Measurements from ENCODE around the gene PLRG1.

DNA sequence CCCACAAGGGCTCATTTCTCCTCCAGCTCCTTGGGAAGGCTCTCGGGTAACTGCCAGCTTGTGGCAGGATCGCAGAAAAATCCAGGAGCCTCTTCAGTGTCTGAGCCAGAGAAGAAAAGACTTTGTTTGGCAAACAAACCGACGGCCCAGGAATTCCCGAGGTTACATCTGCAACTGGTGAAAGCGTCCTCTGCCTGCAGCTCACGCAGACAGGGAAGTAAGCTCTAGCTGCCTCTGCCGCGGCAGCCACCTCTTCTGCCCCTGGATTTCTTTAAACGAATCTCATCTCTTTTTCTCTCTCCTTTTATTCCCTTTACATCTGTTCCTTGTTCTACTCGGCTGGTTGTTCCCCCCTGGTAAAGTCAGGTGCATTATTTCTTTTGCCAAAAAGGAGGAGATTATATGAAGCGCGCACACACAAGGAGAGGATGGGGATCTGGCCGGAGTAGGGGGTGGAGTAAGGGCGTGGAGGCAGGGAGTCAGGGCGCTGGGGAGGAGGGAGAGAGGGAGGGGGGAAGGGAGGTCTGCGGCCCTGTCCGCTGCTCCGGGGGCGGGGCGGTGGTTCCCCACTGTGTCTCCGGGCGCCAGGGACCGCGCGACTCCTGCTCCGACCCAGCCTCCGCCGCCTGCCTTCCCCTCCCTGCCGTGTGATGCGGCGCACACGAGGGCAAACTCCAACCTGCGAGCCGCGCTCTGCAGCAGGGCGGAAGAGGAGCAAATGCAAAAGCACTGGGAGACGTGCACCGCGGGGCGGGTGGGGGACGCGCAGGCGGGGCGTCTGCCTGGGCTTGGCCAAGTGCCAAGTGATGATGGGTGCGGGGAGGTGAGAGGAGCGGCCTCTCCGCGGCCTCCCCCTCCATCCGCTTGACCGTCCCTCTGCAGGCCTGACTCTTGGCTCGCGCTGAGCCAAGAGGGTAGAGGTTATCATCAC lies 58.6 kb downstream of the PLRG1 start, which contains the start of gene DCHS2:
- TF ChIP-seq, protein P1, sequence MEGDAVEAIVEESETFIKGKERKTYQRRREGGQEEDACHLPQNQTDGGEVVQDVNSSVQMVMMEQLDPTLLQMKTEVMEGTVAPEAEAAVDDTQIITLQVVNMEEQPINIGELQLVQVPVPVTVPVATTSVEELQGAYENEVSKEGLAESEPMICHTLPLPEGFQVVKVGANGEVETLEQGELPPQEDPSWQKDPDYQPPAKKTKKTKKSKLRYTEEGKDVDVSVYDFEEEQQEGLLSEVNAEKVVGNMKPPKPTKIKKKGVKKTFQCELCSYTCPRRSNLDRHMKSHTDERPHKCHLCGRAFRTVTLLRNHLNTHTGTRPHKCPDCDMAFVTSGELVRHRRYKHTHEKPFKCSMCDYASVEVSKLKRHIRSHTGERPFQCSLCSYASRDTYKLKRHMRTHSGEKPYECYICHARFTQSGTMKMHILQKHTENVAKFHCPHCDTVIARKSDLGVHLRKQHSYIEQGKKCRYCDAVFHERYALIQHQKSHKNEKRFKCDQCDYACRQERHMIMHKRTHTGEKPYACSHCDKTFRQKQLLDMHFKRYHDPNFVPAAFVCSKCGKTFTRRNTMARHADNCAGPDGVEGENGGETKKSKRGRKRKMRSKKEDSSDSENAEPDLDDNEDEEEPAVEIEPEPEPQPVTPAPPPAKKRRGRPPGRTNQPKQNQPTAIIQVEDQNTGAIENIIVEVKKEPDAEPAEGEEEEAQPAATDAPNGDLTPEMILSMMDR (conservative IDR thresholded peaks at IDR 0.05 in 1 of 2, IDR thresholded peaks at IDR 0.05 in 1 of 2; ENCODE audit: low read depth in 1 of 2, low read length in 2 of 2) = no peak
- TF ChIP-seq EZH2 (IDR thresholded peaks at IDR 0.05; ENCODE audit: low read length, missing control alignments) = peak; percentile 60

Data from fibroblast of lung (primary cell).